ENCODE data around the gene NUP98. TPM values are rescaled to one million over a fixed set of nuclear protein-coding genes. Genes with fewer than 3 reads are reported as not detected.

NUP98 gene
- polyA plus RNA-seq, 3 donors, result 19.6 to 76.2 (median 28.5) TPM

DNA sequence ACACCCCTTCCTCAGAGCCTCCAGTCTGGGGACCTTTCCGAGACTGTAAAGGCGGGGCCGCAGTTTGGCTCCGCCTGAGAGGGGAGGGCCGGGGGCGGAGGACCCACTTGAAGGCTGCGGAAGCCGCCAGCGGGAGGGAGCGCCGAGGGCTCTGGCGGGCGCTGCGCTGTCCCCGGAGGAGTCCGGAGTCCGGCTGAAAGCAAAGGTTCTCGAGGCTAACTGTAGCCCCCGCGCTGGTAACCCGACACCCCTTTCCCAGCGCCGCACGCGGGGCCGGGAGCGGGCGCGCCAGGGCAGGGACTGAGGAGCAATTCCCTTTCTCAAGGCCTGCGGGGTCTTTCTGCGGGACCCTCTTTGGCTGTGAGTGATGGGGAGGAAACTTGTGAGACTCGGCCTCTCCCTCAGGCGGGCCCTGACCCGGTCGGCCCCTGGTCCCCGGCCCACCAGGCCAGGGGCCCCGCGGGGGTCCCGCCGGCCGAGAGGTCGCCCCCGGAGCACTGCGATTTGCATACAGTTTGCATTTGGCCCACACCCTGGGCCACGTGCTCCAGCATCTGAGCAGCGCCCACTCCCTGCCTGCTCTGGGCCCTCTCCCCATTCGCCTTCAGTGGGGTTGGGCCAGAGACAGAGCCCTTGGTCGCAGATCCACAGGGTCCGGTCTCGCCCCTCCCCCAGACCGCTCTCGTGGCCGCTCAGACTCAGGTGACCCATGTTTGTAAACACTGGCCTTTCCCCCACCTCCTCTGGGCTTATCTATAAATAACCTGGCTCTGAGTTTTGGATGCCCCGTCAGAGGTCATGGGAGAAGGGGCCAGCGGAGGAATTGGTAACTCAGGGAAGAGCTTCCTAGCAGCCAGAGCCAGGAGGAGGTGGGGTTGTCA lies 155.0 kb downstream of the NUP98 start:
- Histone ChIP-seq H3K9ac (ENCODE audit: insufficient read depth, low read length, poor library complexity, severe bottlenecking) (peak overlapping the region; percentile 70), H3K9me3 (replicated peaks in 1 of 2; ENCODE audit: control insufficient read depth in 1 of 2, insufficient read depth in 1 of 2, low read length in 2 of 2) (peaks cover 6 to 10% of the 10 kb centered on the region in 2 donors), H3K4me1 (ENCODE audit: control insufficient read depth in 1 of 2, insufficient read depth in 2 of 2, low read length in 2 of 2) (peaks cover 10 to 23% of the 10 kb centered on the region in 2 donors), H3K4me2 (replicated peaks; ENCODE audit: extremely low read depth, low read length, poor library complexity, severe bottlenecking) (peak overlapping the region; percentile 88), H3K27ac (ENCODE audit: low read depth in 1 of 2, low read length in 2 of 2) (no peak overlapping the region), H3K36me3 (replicated peaks in 1 of 2; ENCODE audit: control insufficient read depth in 1 of 2, insufficient read depth in 2 of 2, low read length in 2 of 2) (no peaks in the 10 kb centered on the region), H3K79me2 (ENCODE audit: insufficient read depth, low read length) (no peaks in the 10 kb centered on the region), H2AFZ (ENCODE audit: insufficient read depth, low read depth, low read length, poor library complexity, severe bottlenecking) (peak overlapping the region; percentile 90), H4K20me1 (ENCODE audit: insufficient read depth, low read length) (no peaks in the 10 kb centered on the region), H3K27me3 (ENCODE audit: control insufficient read depth in 2 of 2, insufficient read depth in 2 of 2, low read length in 2 of 2) (peaks cover 10 to 28% of the 10 kb centered on the region in 2 donors), H3K4me3 (replicated peaks in 1 of 3; ENCODE audit: low read depth in 2 of 3, low read length in 3 of 3) (peak overlapping the region; percentile 45 to 75 (median 48))
- peaks cover 0 to 1% of the 10 kb centered on the region in 2 donors for H3K36me3 Mint-ChIP-seq
- intact Hi-C loops (cut with micrococcal nuclease), result no loop called here
- TF ChIP-seq, protein P1, sequence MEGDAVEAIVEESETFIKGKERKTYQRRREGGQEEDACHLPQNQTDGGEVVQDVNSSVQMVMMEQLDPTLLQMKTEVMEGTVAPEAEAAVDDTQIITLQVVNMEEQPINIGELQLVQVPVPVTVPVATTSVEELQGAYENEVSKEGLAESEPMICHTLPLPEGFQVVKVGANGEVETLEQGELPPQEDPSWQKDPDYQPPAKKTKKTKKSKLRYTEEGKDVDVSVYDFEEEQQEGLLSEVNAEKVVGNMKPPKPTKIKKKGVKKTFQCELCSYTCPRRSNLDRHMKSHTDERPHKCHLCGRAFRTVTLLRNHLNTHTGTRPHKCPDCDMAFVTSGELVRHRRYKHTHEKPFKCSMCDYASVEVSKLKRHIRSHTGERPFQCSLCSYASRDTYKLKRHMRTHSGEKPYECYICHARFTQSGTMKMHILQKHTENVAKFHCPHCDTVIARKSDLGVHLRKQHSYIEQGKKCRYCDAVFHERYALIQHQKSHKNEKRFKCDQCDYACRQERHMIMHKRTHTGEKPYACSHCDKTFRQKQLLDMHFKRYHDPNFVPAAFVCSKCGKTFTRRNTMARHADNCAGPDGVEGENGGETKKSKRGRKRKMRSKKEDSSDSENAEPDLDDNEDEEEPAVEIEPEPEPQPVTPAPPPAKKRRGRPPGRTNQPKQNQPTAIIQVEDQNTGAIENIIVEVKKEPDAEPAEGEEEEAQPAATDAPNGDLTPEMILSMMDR (IDR thresholded peaks at IDR 0.05), result no peak
- H3K9me3 Mint-ChIP-seq, result peaks cover 0 to 20% (median 9%) of the 10 kb centered on the region in 7 donors
- H3K4me1 Mint-ChIP-seq, result peaks cover 27% of the 10 kb centered on the region
- peak overlapping the region; percentile 80 to 93 for H3K4me3 Mint-ChIP-seq
- H3K27ac Mint-ChIP-seq, result peak overlapping the region in 2 of 7 donors; percentile 50 to 60
- under 1% methylated on average over 42 of the region's 55 CpGs for WGBS (ENCODE audit: insufficient coverage)
- peaks cover 19 to 40% (median 32%) of the 10 kb centered on the region in 3 donors for H3K27me3 Mint-ChIP-seq (ENCODE audit: low read depth in 3 of 3)
- DNase-seq, result peak; percentile 27 to 60 (median 48)

DNA sequence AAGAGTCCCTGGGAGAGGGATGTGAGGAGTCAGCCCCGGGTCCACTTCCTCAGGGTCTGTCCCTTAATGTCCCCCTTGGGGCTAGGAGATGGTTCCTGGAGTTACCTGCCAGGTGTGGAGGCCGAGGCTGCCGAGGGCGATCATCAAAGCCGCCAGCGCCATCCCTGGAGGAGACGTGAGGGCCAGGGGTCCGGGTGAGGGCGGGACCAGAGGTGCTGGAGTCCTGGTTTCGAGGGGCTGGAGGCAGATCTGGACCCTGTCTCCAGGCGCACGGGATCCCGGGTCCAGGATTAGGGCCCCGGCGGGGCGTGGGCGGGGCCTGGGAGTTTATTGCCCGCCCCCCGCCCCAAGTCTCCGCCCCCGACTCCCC lies 155.7 kb downstream of the NUP98 start, which contains the start of gene ART5:
ART5 (minus strand) TSS at position 292 of the 370 bp plus-strand sequence; CDS start at position 162, 130 bp downstream.
- Histone ChIP-seq H3K27me3 (ENCODE audit: control insufficient read depth in 2 of 2, insufficient read depth in 2 of 2, low read length in 2 of 2) (peaks cover 10 to 28% of the 10 kb centered on the region in 2 donors), H3K9ac (ENCODE audit: insufficient read depth, low read length, poor library complexity, severe bottlenecking) (peak within 1 kb of the TSS; percentile 70), H3K4me1 (ENCODE audit: control insufficient read depth in 1 of 2, insufficient read depth in 2 of 2, low read length in 2 of 2) (peaks cover 10 to 23% of the 10 kb centered on the region in 2 donors), H2AFZ (ENCODE audit: insufficient read depth, low read depth, low read length, poor library complexity, severe bottlenecking) (peak within 1 kb of the TSS; percentile 90), H3K4me2 (replicated peaks; ENCODE audit: extremely low read depth, low read length, poor library complexity, severe bottlenecking) (peak within 1 kb of the TSS; percentile 88), H4K20me1 (ENCODE audit: insufficient read depth, low read length) (no peaks in the 10 kb centered on the region), H3K9me3 (replicated peaks in 1 of 2; ENCODE audit: control insufficient read depth in 1 of 2, insufficient read depth in 1 of 2, low read length in 2 of 2) (peaks cover 6 to 10% of the 10 kb centered on the region in 2 donors), H3K27ac (ENCODE audit: low read depth in 1 of 2, low read length in 2 of 2) (no peak within 1 kb of the TSS), H3K36me3 (replicated peaks in 1 of 2; ENCODE audit: control insufficient read depth in 1 of 2, insufficient read depth in 2 of 2, low read length in 2 of 2) (no peaks in the 10 kb centered on the region), H3K79me2 (ENCODE audit: insufficient read depth, low read length) (no peaks in the 10 kb centered on the region), H3K4me3 (replicated peaks in 1 of 3; ENCODE audit: low read depth in 2 of 3, low read length in 3 of 3) (peak within 1 kb of the TSS; percentile 45 to 75 (median 48))
- Mint-ChIP-seq H3K4me3 (peak within 1 kb of the TSS; percentile 80 to 93), H3K27me3 (ENCODE audit: low read depth in 3 of 3) (peaks cover 19 to 40% (median 30%) of the 10 kb centered on the region in 3 donors), H3K36me3 (peaks cover 0 to 4% of the 10 kb centered on the region in 2 donors), H3K4me1 (peaks cover 27% of the 10 kb centered on the region), H3K27ac (peak within 1 kb of the TSS in 4 of 7 donors; percentile 50 to 77 (median 61)), H3K9me3 (peaks cover 0 to 20% (median 9%) of the 10 kb centered on the region in 7 donors)
- DNase-seq, result no peak
- WGBS (ENCODE audit: insufficient coverage), result 32% methylated on average over 18 of the region's 21 CpGs
- intact Hi-C loops (cut with micrococcal nuclease), result no loop called here
- TF ChIP-seq, protein P1 (IDR thresholded peaks at IDR 0.05), result no peak

Measured in CD14-positive monocyte (primary cell).